A673 (cell line): ENCODE results near the gene KCNQ1.

Source experiments
- CTCF ChIP-seq: fragments of 300-800, 200-600 bp; sonication (generic); conservative IDR thresholded peaks from 2 replicates; pipeline ENCODE4 v1.5.1; 2017; ENCODE audit warnings: low read depth, mild to moderate bottlenecking, antibody characterized with exemption, low read length, moderate library complexity, mixed read lengths
- EZH2 ChIP-seq: fragments of 200-600 bp; sonication (generic); IDR thresholded peaks from 2 replicates; pipeline ENCODE4 v1.6.1; 2017; ENCODE audit warnings: borderline replicate concordance, low read depth, mild to moderate bottlenecking, mixed read lengths, antibody characterized with exemption, low read length; ENCODE audit not compliant: poor library complexity, severe bottlenecking

DNA sequence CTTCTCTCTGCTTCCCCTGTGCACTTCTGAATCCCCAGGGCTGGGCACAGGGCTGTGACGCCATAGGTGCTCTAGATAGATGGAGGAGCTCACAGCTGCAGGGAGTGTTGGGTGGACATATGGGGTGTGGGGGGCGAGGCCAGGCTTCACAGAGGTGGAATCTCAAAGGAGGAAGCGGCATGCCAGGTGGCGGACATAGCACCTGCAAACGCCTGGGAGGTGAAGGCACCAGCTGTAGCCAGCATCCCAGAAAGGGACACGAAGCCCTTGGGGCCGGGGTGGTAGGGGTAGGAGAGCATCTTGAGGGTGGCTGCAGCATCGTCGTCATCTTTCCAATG lies 269.6 kb downstream of the KCNQ1 start:
- TF ChIP-seq CTCF = no peak
- TF ChIP-seq EZH2 = no peak
